CD14-positive monocyte (primary cell): ENCODE measurements around the gene OGFOD2. TPM values are rescaled to one million over a fixed set of nuclear protein-coding genes. Genes with fewer than 3 reads are reported as not detected.

Experiments used
- DNase-seq, 3 donors: peaks; one replicate each; pipeline ENCODE4 v3.0.0-alpha.2; 2011 to 2022
- H2AFZ ChIP-seq: 2 replicates; pipeline ENCODE4 v1.6.0; 2012; ENCODE audit warnings: mild to moderate bottlenecking, low read depth, low read length, inconsistent platforms; ENCODE audit not compliant: insufficient read depth, poor library complexity, severe bottlenecking
- H3K27ac ChIP-seq, 2 donors: 1 replicate in 1 of 2; 2 replicates in 1 of 2; pipeline ENCODE4 v1.5.1; 2012 to 2013; ENCODE audit warnings: low read length in 2 of 2, control low read depth in 1 of 2, inconsistent platforms in 1 of 2, low read depth in 1 of 2, mild to moderate bottlenecking in 1 of 2
- H3K27me3 ChIP-seq, 2 donors: one replicate each; pipeline versions ENCODE4 v1.6.0 to v1.6.1; 2011 to 2013; ENCODE audit warnings: low read length in 2 of 2; ENCODE audit not compliant: control insufficient read depth in 2 of 2, insufficient read depth in 2 of 2
- H3K36me3 ChIP-seq, 2 donors: replicated peaks in 1 of 2; 1 replicate in 1 of 2; 2 replicates in 1 of 2; pipeline versions ENCODE4 v1.5.1 to v1.6.1; 2012 to 2013; ENCODE audit warnings: low read length in 2 of 2, control low read depth in 1 of 2, inconsistent platforms in 1 of 2, mild to moderate bottlenecking in 1 of 2; ENCODE audit not compliant: insufficient read depth in 2 of 2, control insufficient read depth in 1 of 2
- H3K4me1 ChIP-seq, 2 donors: 1 replicate in 1 of 2; 2 replicates in 1 of 2; pipeline versions ENCODE4 v1.5.1 to v1.6.1; 2012 to 2013; ENCODE audit warnings: low read length in 2 of 2, control low read depth in 1 of 2, inconsistent platforms in 1 of 2, mild to moderate bottlenecking in 1 of 2, moderate library complexity in 1 of 2; ENCODE audit not compliant: insufficient read depth in 2 of 2, control insufficient read depth in 1 of 2
- H3K4me2 ChIP-seq: replicated peaks from 2 replicates; pipeline ENCODE3; 2012; ENCODE audit warnings: low read length, moderate library complexity, mild to moderate bottlenecking; ENCODE audit not compliant: poor library complexity, severe bottlenecking; ENCODE audit errors: extremely low read depth
- H3K4me3 ChIP-seq, 3 experiments: fragments of 200-600 bp in 1 of 3; sonication (generic) in 1 of 3; replicated peaks in 1 of 3; 1 replicate in 2 of 3; 2 replicates in 1 of 3; pipeline ENCODE4 v1.5.1; 2011 to 2013; ENCODE audit warnings: low read length in 3 of 3, mild to moderate bottlenecking in 3 of 3, control low read depth in 2 of 3, low read depth in 2 of 3, inconsistent platforms in 1 of 3, moderate library complexity in 1 of 3
- H3K79me2 ChIP-seq: 2 replicates; pipeline ENCODE4 v1.6.0; 2012; ENCODE audit warnings: mild to moderate bottlenecking, control low read depth, inconsistent platforms, low read length, moderate library complexity; ENCODE audit not compliant: insufficient read depth
- H3K9ac ChIP-seq: 2 replicates; pipeline ENCODE4 v1.6.0; 2017; ENCODE audit warnings: low read length, mild to moderate bottlenecking; ENCODE audit not compliant: insufficient read depth, poor library complexity, severe bottlenecking
- H3K9me3 ChIP-seq, 2 donors: replicated peaks in 1 of 2; 1 replicate in 1 of 2; 2 replicates in 1 of 2; pipeline versions ENCODE4 v1.5.1 to v1.6.1; 2012 to 2013; ENCODE audit warnings: low read length in 2 of 2, control low read depth in 1 of 2; ENCODE audit not compliant: control insufficient read depth in 1 of 2, insufficient read depth in 1 of 2
- H4K20me1 ChIP-seq: 2 replicates; pipeline ENCODE4 v1.6.0; 2012; ENCODE audit warnings: mild to moderate bottlenecking, low read length, control low read depth, moderate library complexity; ENCODE audit not compliant: insufficient read depth
- H3K27ac Mint-ChIP-seq, 7 donors: one replicate each; pipeline ENCODE4 v1.8.0; 2020; ENCODE audit warnings: mild to moderate bottlenecking in 7 of 7, mixed read lengths in 7 of 7, moderate library complexity in 6 of 7, inconsistent platforms in 2 of 7
- H3K27me3 Mint-ChIP-seq, 3 donors: one replicate each; pipeline ENCODE4 v1.8.0; 2021 to 2022; ENCODE audit warnings: low read depth in 3 of 3, mild to moderate bottlenecking in 3 of 3, mixed read lengths in 3 of 3, moderate library complexity in 3 of 3, inconsistent platforms in 1 of 3
- H3K36me3 Mint-ChIP-seq, 2 donors: one replicate each; pipeline ENCODE4 v1.8.0; 2020; ENCODE audit warnings: mixed read lengths in 2 of 2, inconsistent platforms in 1 of 2, mild to moderate bottlenecking in 1 of 2
- H3K4me1 Mint-ChIP-seq: one replicate; pipeline ENCODE4 v1.8.0; 2020; ENCODE audit warnings: mild to moderate bottlenecking, mixed read lengths
- H3K4me3 Mint-ChIP-seq, 2 donors: one replicate each; pipeline ENCODE4 v1.8.0; 2020; ENCODE audit warnings: mild to moderate bottlenecking in 2 of 2, mixed read lengths in 2 of 2, moderate library complexity in 1 of 2
- H3K9me3 Mint-ChIP-seq, 7 donors: one replicate each; pipeline ENCODE4 v1.8.0; 2020 to 2022; ENCODE audit warnings: mixed read lengths in 7 of 7, mild to moderate bottlenecking in 6 of 7, moderate library complexity in 6 of 7, inconsistent platforms in 2 of 7
- WGBS: methylation state at CpG from one replicate; pipeline ENCODE4 v1.1.5; 2013; ENCODE audit warnings: missing lambda C conversion rate; ENCODE audit not compliant: insufficient coverage; 5-methylcytosine and 5-hydroxymethylcytosine counted together
- intact Hi-C, 2 donors: fragments of 100-400 bp; cut with micrococcal nuclease; formaldehyde crosslinking; loops; one replicate each; pipeline versions ENCODE4 v1.15.0 to v1.15.1; 2023
- polyA plus RNA-seq, 3 donors: library from polyadenylated mRNA; depleted of rRNA in 1 of 3; unstranded in 2 of 3; stranded (reverse) in 1 of 3; fragments of 300-500 nt in 2 of 3; fragments of >200 nt in 1 of 3; fragmentation: Illumina TruSeq in 2 of 3; gene quantifications; 1 replicate in 2 of 3; 2 replicates in 1 of 3; pipeline ENCODE4 v1.2.3, GENCODE V29; 2012 to 2021
- TF ChIP-seq, protein P1 (sequence below): fragments of 200-600 bp; IDR thresholded peaks from one replicate; pipeline ENCODE4 v1.8.0; 2022; ENCODE audit warnings: antibody characterized with exemption, mild to moderate bottlenecking

The OGFOD2 gene
- polyA plus RNA-seq, 3 donors: 13.0 to 30.3 (median 13.6) TPM

DNA sequence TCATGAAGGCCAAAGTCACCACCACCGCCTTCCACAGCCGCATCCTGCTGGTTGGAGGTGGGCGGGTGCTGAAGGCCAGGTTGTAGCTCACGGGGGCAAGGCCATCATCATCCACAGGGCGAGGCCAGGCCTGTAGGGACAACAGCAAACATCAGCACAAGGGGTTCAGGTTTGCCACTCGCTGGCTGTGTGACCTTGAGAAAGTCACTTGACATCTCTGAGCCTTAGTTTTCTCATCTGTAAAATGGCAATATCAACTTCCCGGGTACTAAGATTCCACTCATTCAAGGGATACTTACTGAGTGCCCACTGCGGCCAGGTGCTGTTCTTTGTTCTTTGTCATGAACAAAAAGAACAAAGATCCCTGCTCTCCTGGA lies 14.9 kb upstream of the OGFOD2 start:
- Mint-ChIP-seq H3K4me1 (no peaks in the 10 kb centered on the region), H3K4me3 (peak overlapping the region in 1 of 2 donors; percentile 16), H3K36me3 (no peaks in the 10 kb centered on the region), H3K27ac (no peak overlapping the region), H3K27me3 (peaks cover 0 to 5% (median 3%) of the 10 kb centered on the region in 3 donors), H3K9me3 (no peaks in the 10 kb centered on the region)
- intact Hi-C loops: no loop called here
- no peak overlapping the region for H3K4me2 ChIP-seq
- 100% methylated on average over 6 of the region's 8 CpGs for WGBS
- no peaks in the 10 kb centered on the region for H3K27me3 ChIP-seq
- no peaks in the 10 kb centered on the region for H3K4me1 ChIP-seq
- H3K79me2 ChIP-seq: no peaks in the 10 kb centered on the region
- no peak for DNase-seq
- no peak overlapping the region for H2AFZ ChIP-seq
- TF ChIP-seq, protein P1, sequence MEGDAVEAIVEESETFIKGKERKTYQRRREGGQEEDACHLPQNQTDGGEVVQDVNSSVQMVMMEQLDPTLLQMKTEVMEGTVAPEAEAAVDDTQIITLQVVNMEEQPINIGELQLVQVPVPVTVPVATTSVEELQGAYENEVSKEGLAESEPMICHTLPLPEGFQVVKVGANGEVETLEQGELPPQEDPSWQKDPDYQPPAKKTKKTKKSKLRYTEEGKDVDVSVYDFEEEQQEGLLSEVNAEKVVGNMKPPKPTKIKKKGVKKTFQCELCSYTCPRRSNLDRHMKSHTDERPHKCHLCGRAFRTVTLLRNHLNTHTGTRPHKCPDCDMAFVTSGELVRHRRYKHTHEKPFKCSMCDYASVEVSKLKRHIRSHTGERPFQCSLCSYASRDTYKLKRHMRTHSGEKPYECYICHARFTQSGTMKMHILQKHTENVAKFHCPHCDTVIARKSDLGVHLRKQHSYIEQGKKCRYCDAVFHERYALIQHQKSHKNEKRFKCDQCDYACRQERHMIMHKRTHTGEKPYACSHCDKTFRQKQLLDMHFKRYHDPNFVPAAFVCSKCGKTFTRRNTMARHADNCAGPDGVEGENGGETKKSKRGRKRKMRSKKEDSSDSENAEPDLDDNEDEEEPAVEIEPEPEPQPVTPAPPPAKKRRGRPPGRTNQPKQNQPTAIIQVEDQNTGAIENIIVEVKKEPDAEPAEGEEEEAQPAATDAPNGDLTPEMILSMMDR: no peak
- no peaks in the 10 kb centered on the region for H3K36me3 ChIP-seq
- H3K9me3 ChIP-seq: no peaks in the 10 kb centered on the region
- H4K20me1 ChIP-seq: no peaks in the 10 kb centered on the region
- H3K9ac ChIP-seq: no peak overlapping the region
- H3K27ac ChIP-seq: no peak overlapping the region
- H3K4me3 ChIP-seq: no peak overlapping the region

GRCh38 chr12:122961531-122962329 lies 13.3 kb upstream of the OGFOD2 start:
- H3K36me3 ChIP-seq: no peaks in the 10 kb centered on the region
- Mint-ChIP-seq H3K9me3 (no peaks in the 10 kb centered on the region), H3K36me3 (no peaks in the 10 kb centered on the region), H3K27me3 (peaks cover 0 to 5% (median 3%) of the 10 kb centered on the region in 3 donors), H3K27ac (no peak overlapping the region), H3K4me3 (no peak overlapping the region), H3K4me1 (peaks cover 4% of the 10 kb centered on the region)
- H3K27ac ChIP-seq: no peak overlapping the region
- H3K4me1 ChIP-seq: peaks cover 11 to 13% of the 10 kb centered on the region in 2 donors
- H3K4me2 ChIP-seq: no peak overlapping the region
- WGBS: 90% methylated on average over 7 of the region's 10 CpGs
- no peaks in the 10 kb centered on the region for H3K9me3 ChIP-seq
- no peaks in the 10 kb centered on the region for H4K20me1 ChIP-seq
- H3K4me3 ChIP-seq: no peak overlapping the region
- TF ChIP-seq, protein P1: no peak
- H3K79me2 ChIP-seq: no peaks in the 10 kb centered on the region
- no peak overlapping the region for H2AFZ ChIP-seq
- no peak overlapping the region for H3K9ac ChIP-seq
- intact Hi-C loops: no loop called here
- no peak for DNase-seq
- no peaks in the 10 kb centered on the region for H3K27me3 ChIP-seq
